Stimulated activated naive CD8-positive, alpha-beta T cell treated with anti-CD3 and anti-CD28 coated beads, Interleukin-15, Interleukin-2, amounts not matched to agents 100 U/mL and 50 U/mL, for 24 hours (primary cell): ENCODE results near the gene COL9A1.

ENCODE experiments used
- ATAC-seq: fragments of 150-1000 bp; cut with Tn5 transposase; one replicate; pipeline ENCODE4 v1.10.0; 2021
- DNase-seq: peaks from one replicate; pipeline ENCODE4 v3.0.0; 2021

COL9A1 gene

GRCh38 chr6:70225055-70225454 is 77.8 kb downstream of the COL9A1 start:
- ATAC-seq (no peak), DNase-seq (no peak)

GRCh38 chr6:70222439-70222749 is 80.5 kb downstream of the COL9A1 start:
- ATAC-seq (no peak), DNase-seq (no peak)

GRCh38 chr6:70221715-70222438 is 81.0 kb downstream of the COL9A1 start:
- ATAC-seq (no peak), DNase-seq (no peak)

- DNase-seq: peak; percentile 5
- no peak for ATAC-seq
These were observed 81.7 kb downstream of the COL9A1 start for GRCh38 chr6:70221025-70221714.

- DNase-seq: no peak
- ATAC-seq: no peak
These were observed 82.8 kb downstream of the COL9A1 start for GRCh38 chr6:70219943-70220613.

GRCh38 chr6:70216767-70217166 is 86.1 kb downstream of the COL9A1 start:
- DNase-seq (no peak), ATAC-seq (no peak)

GRCh38 chr6:70215460-70216108 is 87.3 kb downstream of the COL9A1 start:
- no peak for ATAC-seq
- no peak for DNase-seq

GRCh38 chr6:70210462-70210861 is 92.4 kb downstream of the COL9A1 start:
- ATAC-seq: no peak
- no peak for DNase-seq

GRCh38 chr6:70208235-70208790 is 94.6 kb downstream of the COL9A1 start:
- no peak for ATAC-seq
- no peak for DNase-seq

- ATAC-seq (no peak), DNase-seq (no peak)
These were observed 104.1 kb downstream of the COL9A1 start for GRCh38 chr6:70198785-70199184.

- DNase-seq: no peak
- no peak for ATAC-seq
These were observed 106.4 kb downstream of the COL9A1 start for GRCh38 chr6:70196531-70196930.

- DNase-seq (no peak), ATAC-seq (no peak)
These were observed 108.5 kb downstream of the COL9A1 start for GRCh38 chr6:70194421-70194820.

GRCh38 chr6:70188202-70188601 is 114.7 kb downstream of the COL9A1 start:
- DNase-seq (no peak), ATAC-seq (no peak)

- no peak for ATAC-seq
These were observed 116.4 kb downstream of the COL9A1 start for GRCh38 chr6:70186461-70186860.

GRCh38 chr6:70184723-70185122 is 118.2 kb downstream of the COL9A1 start:
- DNase-seq (no peak), ATAC-seq (no peak)

More at GRCh38 chr6:70186461-70186860, 116.4 kb downstream of the COL9A1 start:
- DNase-seq: no peak

GRCh38 chr6:70183538-70183937 is 119.3 kb downstream of the COL9A1 start:
- DNase-seq (no peak), ATAC-seq (no peak)

- peak; percentile 52 for ATAC-seq
- DNase-seq: no peak
These were observed 121.8 kb downstream of the COL9A1 start for GRCh38 chr6:70180901-70181599.

- DNase-seq (no peak), ATAC-seq (no peak)
These were observed 122.5 kb downstream of the COL9A1 start for GRCh38 chr6:70180183-70180900.

- no peak for DNase-seq
- no peak for ATAC-seq
These were observed 125.9 kb downstream of the COL9A1 start for GRCh38 chr6:70176842-70177550.

- no peak for ATAC-seq
- no peak for DNase-seq
These were observed 127.1 kb downstream of the COL9A1 start for GRCh38 chr6:70175770-70176169.

GRCh38 chr6:70172252-70172651 is 130.6 kb downstream of the COL9A1 start:
- DNase-seq (no peak), ATAC-seq (no peak)
